Measurements from ENCODE around the gene SLF2. TPM values are rescaled to one million over a fixed set of nuclear protein-coding genes. Genes with fewer than 3 reads are reported as not detected.

The SLF2 gene
- total RNA-seq, 1 experiment from 2014 or later = 23.1 TPM

- H4K20me1 ChIP-seq (ENCODE audit: control insufficient read depth, insufficient read depth, insufficient read length) = no peaks in the 10 kb centered on the region
Observed at GRCh38 chr10:100939763-100940344, 27.1 kb downstream of the SLF2 start.

More at GRCh38 chr10:100939763-100940344, 27.1 kb downstream of the SLF2 start:
- Histone ChIP-seq H3K9me3 (ENCODE audit: control insufficient read depth, low read depth, low read length) (no peaks in the 10 kb centered on the region), H3K4me2 (ENCODE audit: insufficient read depth, insufficient read length, low read length) (no peak overlapping the region), H3K18ac (ENCODE audit: insufficient read length, low read depth, low read length) (no peak overlapping the region), H2AFZ (ENCODE audit: low read length) (no peak overlapping the region), H3K79me1 (ENCODE audit: insufficient read depth, low read depth, low read length, poor library complexity, severe bottlenecking) (no peaks in the 10 kb centered on the region), H4K91ac (ENCODE audit: insufficient read length, low read depth, low read length) (no peak overlapping the region), H3T11ph (ENCODE audit: low read length) (no peak overlapping the region), H3K27me3 (ENCODE audit: insufficient read depth, low read length) (no peaks in the 10 kb centered on the region), H4K5ac (ENCODE audit: insufficient read length, low read depth, low read length) (no peak overlapping the region), H3K9ac (ENCODE audit: extremely low read depth, insufficient read length, low read length) (no peak overlapping the region), H3K27ac (ENCODE audit: insufficient read length, low read depth, low read length) (no peak overlapping the region), H2AK5ac (ENCODE audit: insufficient read length, low read length) (no peak overlapping the region), H3K79me2 (ENCODE audit: insufficient read depth, low read length) (no peaks in the 10 kb centered on the region), H2BK12ac (ENCODE audit: insufficient read length, low read depth, low read length) (no peak overlapping the region), H2BK15ac (ENCODE audit: low read depth, low read length) (no peak overlapping the region), H3K4ac (ENCODE audit: low read depth, low read length) (no peak overlapping the region), H2BK5ac (ENCODE audit: insufficient read length, low read length) (no peak overlapping the region), H2BK20ac (ENCODE audit: low read depth, low read length, poor library complexity, severe bottlenecking) (no peak overlapping the region), H2BK120ac (ENCODE audit: low read depth, low read length, poor library complexity, severe bottlenecking) (no peak overlapping the region), H4K8ac (replicated peaks; ENCODE audit: insufficient read length, low read depth, low read length) (no peak overlapping the region), H3K56ac (ENCODE audit: insufficient read length, low read depth, low read length) (no peak overlapping the region), H3K23ac (ENCODE audit: insufficient read length, low read depth, low read length) (no peak overlapping the region), H3K23me2 (ENCODE audit: insufficient read length, low read depth, low read length, poor library complexity, severe bottlenecking) (no peaks in the 10 kb centered on the region), H3K14ac (ENCODE audit: insufficient read depth, low read length) (no peak overlapping the region), H3K4me1 (ENCODE audit: insufficient read depth, low read length) (no peaks in the 10 kb centered on the region; the same call in 1 of the 2 replicates)
- TF ChIP-seq CTCF (conservative IDR thresholded peaks at IDR 0.05) = no peak
- Mint-ChIP-seq H3K4me1 (no peaks in the 10 kb centered on the region), H3K27ac (no peak overlapping the region), H3K9me3 (no peaks in the 10 kb centered on the region), H3K36me3 (ENCODE audit: insufficient read depth in 1 of 3, low read depth in 3 of 3) (peaks cover 16 to 64% (median 45%) of the 10 kb centered on the region in 3 experiments; a peak in 6 of 7 replicates), H3K4me3 (no peak overlapping the region), H3K27me3 (ENCODE audit: low read depth) (no peaks in the 10 kb centered on the region)
- DNase-seq = no peak

Measured in H9 (cell line).